A673 (cell line): Measurements from ENCODE around the gene NIT1. TPM values are rescaled to one million over a fixed set of nuclear protein-coding genes. Genes with fewer than 3 reads are reported as not detected.

ENCODE experiments used
- Bru-seq: library from RNA; stranded (reverse); fragments of 400-500 nt; gene quantifications from one replicate; lab custom pipeline; 2021; lab: Mats Ljungman, UMichigan
- BruChase-seq, 2 experiments: library from RNA; stranded (reverse); fragments of 400-500 nt; gene quantifications; one replicate each; lab custom pipeline; 2021; lab: Mats Ljungman, UMichigan
- BruUV-seq: library from RNA; stranded (reverse); fragments of 400-500 nt; replicated peaks from 2 replicates; lab custom pipeline; 2021; lab: Mats Ljungman, UMichigan
- CTCF ChIA-PET: fragments of 300-600 bp; sonication (Branson Sonifier 250); formaldehyde crosslinking; loops from one replicate; lab custom pipeline; 2022; ENCODE audit warnings: antibody characterized with exemption; lab: Charles Lee
- POLR2A ChIA-PET: fragments of 300-600 bp; sonication (Branson Sonifier 250); formaldehyde crosslinking; loops from one replicate; lab custom pipeline; 2022; ENCODE audit warnings: antibody characterized with exemption; ENCODE audit not compliant: low non-redundant PET; lab: Charles Lee
- DNase-seq: peaks from one replicate; pipeline ENCODE4 v3.0.0-alpha.2; 2015; ENCODE audit warnings: low spot score
- H3K27ac ChIP-seq: fragments of 200-600 bp; sonication (generic); 2 replicates; pipeline ENCODE4 v1.5.1; 2016; ENCODE audit warnings: mixed run types, low read depth, mild to moderate bottlenecking, mixed read lengths, antibody characterized with exemption, low read length; ENCODE audit not compliant: poor library complexity, severe bottlenecking
- H3K27me3 ChIP-seq: fragments of 200-600 bp; sonication (generic); replicated peaks from 2 replicates; pipeline ENCODE4 v1.6.1; 2017; ENCODE audit warnings: mixed run types, low read depth, mild to moderate bottlenecking, mixed read lengths, antibody characterized with exemption, low read length; ENCODE audit not compliant: insufficient read depth, poor library complexity
- H3K36me3 ChIP-seq: fragments of 200-600 bp; sonication (generic); 2 replicates; pipeline ENCODE4 v1.6.1; 2016; ENCODE audit warnings: mixed run types, mild to moderate bottlenecking, mixed read lengths, antibody characterized with exemption, low read length; ENCODE audit not compliant: insufficient read depth, poor library complexity, severe bottlenecking
- H3K4me1 ChIP-seq: fragments of 200-600 bp; sonication (generic); 2 replicates; pipeline ENCODE4 v1.6.1; 2017; ENCODE audit warnings: mixed run types, mild to moderate bottlenecking, mixed read lengths, antibody characterized with exemption, low read length; ENCODE audit not compliant: insufficient read depth, poor library complexity, severe bottlenecking
- H3K4me3 ChIP-seq: fragments of 200-600 bp; sonication (generic); 2 replicates; pipeline ENCODE4 v1.5.1; 2016; ENCODE audit warnings: low read depth, mixed run types, mild to moderate bottlenecking, mixed read lengths, low read length; ENCODE audit not compliant: poor library complexity, severe bottlenecking
- H3K9me3 ChIP-seq: fragments of 200-600 bp; sonication (generic); 2 replicates; pipeline ENCODE4 v1.6.1; 2016; ENCODE audit warnings: mixed run types, low read depth, mild to moderate bottlenecking, mixed read lengths, antibody characterized with exemption, low read length; ENCODE audit not compliant: poor library complexity, severe bottlenecking
- CTCF ChIP-seq: fragments of 300-800, 200-600 bp; sonication (generic); conservative IDR thresholded peaks from 2 replicates; pipeline ENCODE4 v1.5.1; 2017; ENCODE audit warnings: low read depth, mild to moderate bottlenecking, antibody characterized with exemption, low read length, moderate library complexity, mixed read lengths
- EZH2 ChIP-seq: fragments of 200-600 bp; sonication (generic); IDR thresholded peaks from 2 replicates; pipeline ENCODE4 v1.6.1; 2017; ENCODE audit warnings: borderline replicate concordance, low read depth, mild to moderate bottlenecking, mixed read lengths, antibody characterized with exemption, low read length; ENCODE audit not compliant: poor library complexity, severe bottlenecking
- intact Hi-C: fragments of 100-400 bp; cut with micrococcal nuclease; formaldehyde crosslinking; loops from one replicate; pipeline ENCODE4 v1.10.0; 2022; ENCODE audit not compliant: unreplicated experiment
- long read RNA-seq: library from polyadenylated mRNA; stranded (forward); transcript quantifications from one replicate; pipeline ENCODE4 v2.0.0, GENCODE V29; 2022
- total RNA-seq: library from RNA; stranded (reverse); gene quantifications from 2 replicates; pipeline ENCODE4 v1.2.3, GENCODE V29; 2021

NIT1 gene, protein sequence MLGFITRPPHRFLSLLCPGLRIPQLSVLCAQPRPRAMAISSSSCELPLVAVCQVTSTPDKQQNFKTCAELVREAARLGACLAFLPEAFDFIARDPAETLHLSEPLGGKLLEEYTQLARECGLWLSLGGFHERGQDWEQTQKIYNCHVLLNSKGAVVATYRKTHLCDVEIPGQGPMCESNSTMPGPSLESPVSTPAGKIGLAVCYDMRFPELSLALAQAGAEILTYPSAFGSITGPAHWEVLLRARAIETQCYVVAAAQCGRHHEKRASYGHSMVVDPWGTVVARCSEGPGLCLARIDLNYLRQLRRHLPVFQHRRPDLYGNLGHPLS
- total RNA-seq: 29.3 and 40.3 TPM in 2 replicates
- percentile 67 among the genes with signal in this experiment for Bru-seq, nascent RNA
- BruChase-seq, experiment 1, labeled RNA remaining after a 2-hour chase: percentile 56 among the genes with signal in this experiment
- BruChase-seq, experiment 2, labeled RNA remaining after a 6-hour chase: percentile 59 among the genes with signal in this experiment
- long read RNA-seq, transcript NIT1-203 (7 exons, 1,362 nt): major isoform, 28 of 40 reads
- long read RNA-seq, partial matches to known transcripts: 4 of 40 reads
- long read RNA-seq, other reads (novel, unspliced or antisense): 7 of 40 reads

GRCh38 chr1:161117759-161118581 lies at the start of gene NIT1, which contains the start of gene PFDN2:
Gene NIT1, plus strand, starts transcription at chr1:161118105. Its CDS starts 72 bp downstream, at chr1:161118177.
Gene PFDN2, minus strand, starts transcription at chr1:161118037. Its CDS starts 11 bp downstream, at chr1:161118026.
- TSS peak; percentile 70 for BruUV-seq
- Histone ChIP-seq H3K27me3 (no peaks in the 10 kb centered on the region), H3K4me1 (peaks cover 12% of the 10 kb centered on the region), H3K27ac (peak within 1 kb of the TSS; percentile 93), H3K9me3 (no peaks in the 10 kb centered on the region), H3K36me3 (peaks cover 33% of the 10 kb centered on the region), H3K4me3 (peak within 1 kb of the TSS; percentile 86)
- POLR2A ChIA-PET: interaction anchor here (0.5 kb wide), 1 partner anchor 272 kb away, joined by 16 read pairs; no protein-coding TSS in a partner anchor
- peak; percentile 93 for DNase-seq
- intact Hi-C loops: no loop called here
- TF ChIP-seq CTCF (no peak), EZH2 (no peak)
- CTCF ChIA-PET: interaction anchor here (0.5 to 0.6 kb wide), 2 partner anchors 108 to 128 kb away, joined by 4 to 15 read pairs; partner anchors contain the start of gene TOMM40L

DNA sequence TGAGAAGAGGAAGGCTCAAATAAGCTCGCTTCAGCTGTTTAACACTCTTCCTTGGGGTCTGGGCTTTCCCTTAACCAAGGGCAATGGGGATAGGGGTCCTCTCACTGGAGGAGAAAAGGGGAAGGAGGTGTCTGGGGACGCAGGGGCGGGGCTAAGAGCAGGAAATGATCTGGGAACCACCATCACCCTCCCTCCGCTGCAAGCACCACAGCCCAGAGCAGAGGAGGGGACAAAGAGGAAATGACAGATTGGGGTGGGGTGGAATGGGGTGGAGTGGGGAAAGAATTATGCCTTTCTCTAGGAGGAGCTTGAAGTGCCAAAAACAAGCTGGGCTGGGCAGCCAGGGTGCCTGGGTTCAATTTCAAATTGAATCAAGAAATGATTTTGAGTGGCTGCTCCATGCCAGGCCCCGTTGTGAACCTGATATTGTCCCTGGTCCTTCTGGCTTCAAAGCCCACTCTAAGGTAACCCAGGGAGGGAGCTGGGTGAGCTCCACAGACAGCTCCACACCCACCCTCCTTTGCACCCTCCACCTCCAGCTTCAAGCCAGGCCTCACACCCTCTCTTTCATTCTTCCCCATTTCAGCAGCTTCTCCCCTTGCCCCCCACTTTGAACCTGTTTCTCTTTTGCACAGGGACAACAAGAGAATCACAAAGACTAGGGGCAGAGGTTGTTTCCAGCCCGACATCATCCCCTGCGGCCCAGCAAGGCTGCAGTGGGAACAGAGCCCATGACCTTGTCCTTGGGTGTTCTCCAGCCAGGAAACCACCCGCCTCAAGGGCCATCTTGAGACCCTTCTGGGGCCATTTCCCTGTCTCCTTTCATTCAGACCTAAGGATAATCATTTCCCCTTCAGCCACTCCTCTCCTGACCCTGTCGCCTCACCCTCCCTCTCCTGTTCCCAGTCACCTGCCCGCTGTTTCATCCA lies 49.3 kb upstream of the NIT1 start:
- DNase-seq: no peak
- no TSS peak for BruUV-seq
- Histone ChIP-seq H3K27ac (no peak overlapping the region), H3K36me3 (no peaks in the 10 kb centered on the region), H3K4me1 (no peaks in the 10 kb centered on the region), H3K4me3 (no peak overlapping the region), H3K9me3 (no peaks in the 10 kb centered on the region), H3K27me3 (peaks cover 9% of the 10 kb centered on the region)
- ChIA-PET CTCF (interaction anchor here (1.0 kb wide), 1 partner anchor 29 kb away, joined by 3 read pairs; no protein-coding TSS in a partner anchor), POLR2A (no interaction called here)
- intact Hi-C loops: no loop called here
- TF ChIP-seq EZH2 (no peak), CTCF (no peak)
